Kidney (tissue), 14 donors: ENCODE data around the gene IMMP2L. TPM values are rescaled to one million over a fixed set of nuclear protein-coding genes. Genes with fewer than 3 reads are reported as not detected.

Experiments used
- DNase-seq, 5 donors: peaks; one replicate each; pipeline ENCODE4 v3.0.0-alpha.2; 2013 to 2020
- FAIRE-seq: peaks from 2 replicates; lab custom pipeline; 2012; peaks lifted over from hg19 to GRCh38; lab: Jason Lieb, UNC
- H3K27ac ChIP-seq, 2 donors: one replicate each; pipeline ENCODE4 v1.7.0; 2013; ENCODE audit warnings: low read depth in 2 of 2, low read length in 2 of 2, inconsistent platforms in 1 of 2
- H3K27me3 ChIP-seq: one replicate; pipeline ENCODE4 v1.7.1; 2013; ENCODE audit warnings: low read length, inconsistent platforms; ENCODE audit not compliant: control insufficient read depth, insufficient read depth
- H3K36me3 ChIP-seq, 3 donors: one replicate each; pipeline versions ENCODE4 v1.7.0 to v1.7.1; 2013; ENCODE audit warnings: low read length in 3 of 3, control low read depth in 1 of 3, inconsistent platforms in 1 of 3; ENCODE audit not compliant: insufficient read depth in 3 of 3, control insufficient read depth in 2 of 3
- H3K4me1 ChIP-seq, 3 donors: one replicate each; pipeline versions ENCODE4 v1.7.0 to v1.7.1; 2013; ENCODE audit warnings: low read length in 3 of 3, inconsistent platforms in 1 of 3, low read depth in 1 of 3; ENCODE audit not compliant: control insufficient read depth in 2 of 3, insufficient read depth in 2 of 3
- H3K4me3 ChIP-seq, 3 donors: one replicate each; pipeline versions ENCODE4 v1.7.0 to v1.8.1; 2013; ENCODE audit warnings: low read length in 3 of 3, control low read depth in 1 of 3, inconsistent platforms in 1 of 3
- H3K9ac ChIP-seq, 3 donors: one replicate each; pipeline versions ENCODE4 v1.7.0 to v1.7.1; 2013; ENCODE audit warnings: low read length in 3 of 3, control low read depth in 1 of 3, inconsistent platforms in 1 of 3
- H3K9me3 ChIP-seq, 3 donors: one replicate each; pipeline versions ENCODE4 v1.7.0 to v1.7.1; 2013; ENCODE audit warnings: low read length in 3 of 3, control low read depth in 1 of 3, inconsistent platforms in 1 of 3; ENCODE audit not compliant: control insufficient read depth in 2 of 3, insufficient read depth in 1 of 3
- intact Hi-C: fragments of 100-400 bp; cut with DNase I; formaldehyde crosslinking; loops from one replicate; pipeline ENCODE4 v1.11.1; 2022
- polyA plus RNA-seq: library from polyadenylated mRNA; stranded (reverse); fragments of 350-450 nt; fragmentation: Illumina TruSeq; extraction: RNeasy Lipid Tissue Mini Kit (QIAGEN cat#74804); gene quantifications from one replicate; pipeline ENCODE4 v1.2.3, GENCODE V29; 2014; ENCODE audit warnings: low read depth, low replicate concordance; ENCODE audit not compliant: insufficient read depth
- total RNA-seq: library from RNA; stranded (reverse); fragmentation: NEBNext Ultra II Directional; extraction: Animal tissue kit (Norgen Biotek cat#: 25700); gene quantifications from one replicate; pipeline ENCODE4 v1.2.1, GENCODE V29; 2021
- TF ChIP-seq, protein P1 (sequence below): IDR thresholded peaks from 3 replicates; pipeline ENCODE4 v1.5.1; 2012; ENCODE audit warnings: mild to moderate bottlenecking, moderate library complexity, borderline replicate concordance; ENCODE audit not compliant: insufficient read depth; ENCODE audit errors: extremely low read depth
- donor health status: control.
- donor health status: control.
- donor health status: control.
- donor health status: control.
- donor health status: control.
- donor health status: DM: yes; HTN: yes; CAD: no.
- donor health status: Normal renal cell carcinoma (clear cell type).

Gene IMMP2L
- total and polyA plus RNA-seq, 2 donors from 2014 or later = 46.4 to 52.1 TPM

- no peak overlapping the region for H3K9ac ChIP-seq
- H3K27me3 ChIP-seq = no peaks in the 10 kb centered on the region
- no peak for FAIRE-seq
- H3K9me3 ChIP-seq = no peaks in the 10 kb centered on the region
- TF ChIP-seq, protein P1, sequence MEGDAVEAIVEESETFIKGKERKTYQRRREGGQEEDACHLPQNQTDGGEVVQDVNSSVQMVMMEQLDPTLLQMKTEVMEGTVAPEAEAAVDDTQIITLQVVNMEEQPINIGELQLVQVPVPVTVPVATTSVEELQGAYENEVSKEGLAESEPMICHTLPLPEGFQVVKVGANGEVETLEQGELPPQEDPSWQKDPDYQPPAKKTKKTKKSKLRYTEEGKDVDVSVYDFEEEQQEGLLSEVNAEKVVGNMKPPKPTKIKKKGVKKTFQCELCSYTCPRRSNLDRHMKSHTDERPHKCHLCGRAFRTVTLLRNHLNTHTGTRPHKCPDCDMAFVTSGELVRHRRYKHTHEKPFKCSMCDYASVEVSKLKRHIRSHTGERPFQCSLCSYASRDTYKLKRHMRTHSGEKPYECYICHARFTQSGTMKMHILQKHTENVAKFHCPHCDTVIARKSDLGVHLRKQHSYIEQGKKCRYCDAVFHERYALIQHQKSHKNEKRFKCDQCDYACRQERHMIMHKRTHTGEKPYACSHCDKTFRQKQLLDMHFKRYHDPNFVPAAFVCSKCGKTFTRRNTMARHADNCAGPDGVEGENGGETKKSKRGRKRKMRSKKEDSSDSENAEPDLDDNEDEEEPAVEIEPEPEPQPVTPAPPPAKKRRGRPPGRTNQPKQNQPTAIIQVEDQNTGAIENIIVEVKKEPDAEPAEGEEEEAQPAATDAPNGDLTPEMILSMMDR = no peak
- H3K4me3 ChIP-seq = no peak overlapping the region
- no peaks in the 10 kb centered on the region for H3K36me3 ChIP-seq
- intact Hi-C loops = no loop called here
- no peak for DNase-seq
- no peak overlapping the region for H3K27ac ChIP-seq
- H3K4me1 ChIP-seq = no peaks in the 10 kb centered on the region
Measured at GRCh38 chr7:110854166-110854565, 708.1 kb downstream of the IMMP2L start.

DNA sequence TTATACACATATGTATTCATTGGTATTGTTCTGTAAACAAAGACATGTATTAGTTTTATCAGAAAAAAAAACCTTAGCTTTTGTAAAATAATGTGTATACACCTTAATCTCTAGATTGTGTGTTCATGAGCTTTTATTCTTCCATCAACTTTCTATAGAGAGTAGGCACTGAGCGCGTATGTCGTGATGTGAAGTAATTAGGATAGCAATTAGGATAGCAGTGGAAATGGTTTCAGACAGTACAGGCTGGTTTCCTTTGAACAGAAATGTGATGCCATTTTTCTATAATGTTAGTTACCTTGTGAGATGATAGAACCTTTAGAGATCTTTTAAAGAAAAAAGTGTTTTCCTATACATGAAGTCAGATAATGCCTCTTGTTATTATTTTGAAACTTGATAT lies 709.0 kb downstream of the IMMP2L start:
- H3K4me1 ChIP-seq = no peaks in the 10 kb centered on the region
- no peak overlapping the region for H3K4me3 ChIP-seq
- intact Hi-C loops = no loop called here
- FAIRE-seq = no peak
- no peaks in the 10 kb centered on the region for H3K36me3 ChIP-seq
- H3K9ac ChIP-seq = no peak overlapping the region
- no peak for DNase-seq
- no peaks in the 10 kb centered on the region for H3K27me3 ChIP-seq
- H3K27ac ChIP-seq = no peak overlapping the region
- H3K9me3 ChIP-seq = no peaks in the 10 kb centered on the region
- TF ChIP-seq, protein P1 = no peak

DNA sequence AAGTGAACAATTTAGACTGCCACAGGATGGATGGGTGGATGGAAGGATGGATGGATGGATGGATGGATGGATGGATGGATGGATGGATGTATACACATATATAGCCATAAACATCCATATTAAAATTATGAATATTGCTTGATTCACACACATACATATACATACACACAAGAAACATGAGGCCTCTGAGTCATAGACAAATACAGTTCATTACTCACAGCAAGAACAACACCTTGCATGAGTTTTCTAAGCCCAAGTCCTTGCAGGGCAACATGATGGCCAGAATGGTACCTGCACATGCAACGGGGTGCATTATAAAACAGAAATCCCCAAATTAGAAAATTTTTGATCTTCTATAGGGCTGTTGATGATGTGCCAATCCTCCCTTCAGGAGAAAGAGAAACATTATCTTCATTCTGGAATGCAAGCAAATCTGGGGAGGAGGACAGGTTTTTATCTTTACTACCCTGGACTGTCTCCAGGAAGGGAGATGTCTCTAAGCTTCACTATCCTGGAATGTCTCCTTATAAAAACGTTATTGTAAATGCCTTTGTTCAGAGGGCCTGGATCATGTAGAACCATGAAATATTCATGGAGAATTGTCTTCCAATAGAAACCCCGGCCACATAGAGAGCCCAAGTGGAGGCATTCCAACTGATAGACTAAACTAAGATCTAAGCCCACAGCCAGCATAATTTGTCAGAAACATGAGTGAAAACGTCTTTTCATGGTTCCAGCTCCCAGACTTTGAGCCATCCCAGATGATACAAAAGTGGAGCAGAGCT lies 709.9 kb downstream of the IMMP2L start:
- intact Hi-C loops = no loop called here
- Histone ChIP-seq H3K27me3 (no peaks in the 10 kb centered on the region), H3K36me3 (no peaks in the 10 kb centered on the region), H3K9ac (no peak overlapping the region), H3K27ac (no peak overlapping the region), H3K4me1 (no peaks in the 10 kb centered on the region), H3K9me3 (no peaks in the 10 kb centered on the region), H3K4me3 (no peak overlapping the region)
- TF ChIP-seq, protein P1 = no peak
- DNase-seq (no peak), FAIRE-seq (no peak)
